Fibroblast of skin of right biceps (primary cell): Measurements from ENCODE around the gene FOXP2.

ENCODE experiments used
- DNase-seq: peaks from one replicate; pipeline ENCODE4 v3.0.0-alpha.2; 2013

The FOXP2 gene

DNA sequence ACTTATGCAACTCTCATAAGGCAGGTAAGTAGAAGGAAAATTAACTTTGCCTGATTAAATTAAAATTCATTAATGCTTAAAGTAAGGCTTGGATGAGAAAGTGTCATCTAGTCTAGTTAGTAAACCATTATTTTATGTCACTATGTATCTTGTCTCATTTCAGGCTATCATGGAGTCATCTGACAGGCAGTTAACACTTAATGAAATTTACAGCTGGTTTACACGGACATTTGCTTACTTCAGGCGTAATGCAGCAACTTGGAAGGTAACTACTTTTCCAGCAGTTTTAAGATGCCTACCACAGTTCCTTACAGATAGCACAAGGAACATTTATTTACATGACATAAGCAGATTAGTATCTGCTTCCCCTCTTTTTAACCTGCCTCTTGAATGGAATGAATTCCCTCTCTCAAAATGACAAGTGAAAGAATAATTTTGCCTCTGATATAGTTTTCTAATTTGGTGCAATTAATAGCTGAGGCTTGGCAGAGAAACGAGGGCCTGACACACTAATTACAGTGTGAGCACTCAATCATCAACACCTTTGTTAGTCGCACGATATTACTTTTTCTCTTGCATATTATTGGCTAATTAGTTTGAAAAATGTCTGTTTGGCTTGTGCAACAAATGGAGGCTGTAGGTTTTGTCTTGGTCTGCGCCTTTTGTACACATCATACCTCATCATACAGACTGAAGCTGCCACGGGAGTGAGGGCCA is 245.0 kb downstream of the FOXP2 start:
- no peak for DNase-seq

DNA sequence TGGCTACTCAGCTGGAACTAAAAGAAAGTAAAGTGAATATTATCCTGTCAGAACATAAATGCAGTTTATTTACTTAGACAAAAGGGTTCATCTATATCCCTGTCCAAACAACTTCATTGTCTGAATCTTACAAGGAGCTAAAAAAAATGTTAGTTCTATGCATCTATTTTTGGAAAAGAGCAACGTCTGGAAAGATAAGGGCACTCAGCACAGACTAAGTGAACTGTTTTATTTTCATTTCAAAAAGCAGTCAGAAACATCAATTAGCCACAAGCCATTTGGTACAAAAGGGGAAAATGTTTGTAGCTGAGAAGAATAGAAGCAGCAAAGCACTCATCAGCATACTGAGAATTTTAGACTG is 245.5 kb downstream of the FOXP2 start:
- no peak for DNase-seq

DNA sequence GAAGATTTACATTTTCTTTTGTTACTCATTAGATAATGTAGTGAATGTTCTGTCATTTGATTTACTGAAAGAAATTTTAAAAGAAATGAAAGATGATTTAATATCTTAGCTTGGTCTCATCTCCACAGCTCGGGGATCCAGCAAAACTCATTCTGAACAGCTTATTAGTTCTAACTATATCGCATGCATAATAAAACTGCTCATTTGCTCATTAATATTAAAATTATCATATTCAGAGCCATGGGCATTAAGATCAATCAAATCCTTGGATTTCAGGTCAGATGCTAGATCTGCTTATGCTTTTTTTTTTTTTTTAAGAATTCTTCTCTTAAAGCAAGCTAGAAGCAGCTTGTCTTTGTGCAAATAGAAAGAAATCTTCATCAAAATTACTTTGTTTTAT is 246.1 kb downstream of the FOXP2 start:
- no peak for DNase-seq

DNA sequence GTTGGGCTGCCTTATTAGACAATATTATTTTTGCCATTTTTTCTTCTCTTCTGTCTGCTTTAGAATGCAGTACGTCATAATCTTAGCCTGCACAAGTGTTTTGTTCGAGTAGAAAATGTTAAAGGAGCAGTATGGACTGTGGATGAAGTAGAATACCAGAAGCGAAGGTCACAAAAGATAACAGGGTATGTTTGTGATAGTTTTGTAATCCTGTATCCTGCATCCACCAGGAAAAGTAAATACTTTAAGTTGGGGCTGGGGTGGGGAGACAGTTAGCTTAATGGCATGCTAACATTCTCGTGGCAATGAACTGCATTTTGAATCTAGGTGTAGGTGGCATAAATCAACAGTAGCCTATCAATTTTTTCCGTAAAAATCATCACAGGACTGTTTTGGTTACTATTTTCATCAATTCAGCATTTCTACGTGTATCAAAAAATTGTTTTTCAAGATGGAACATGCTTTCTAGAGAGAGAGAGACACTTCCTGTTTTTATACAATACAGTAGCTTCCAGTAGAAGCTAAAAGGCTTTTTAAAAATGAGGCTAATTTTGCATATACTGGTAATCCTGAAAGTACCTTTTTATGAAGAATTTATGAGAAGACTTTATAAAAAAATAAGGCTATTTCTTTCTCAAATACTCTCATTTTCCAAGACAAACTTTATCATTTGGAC is 247.5 kb downstream of the FOXP2 start:
- DNase-seq = no peak

DNA sequence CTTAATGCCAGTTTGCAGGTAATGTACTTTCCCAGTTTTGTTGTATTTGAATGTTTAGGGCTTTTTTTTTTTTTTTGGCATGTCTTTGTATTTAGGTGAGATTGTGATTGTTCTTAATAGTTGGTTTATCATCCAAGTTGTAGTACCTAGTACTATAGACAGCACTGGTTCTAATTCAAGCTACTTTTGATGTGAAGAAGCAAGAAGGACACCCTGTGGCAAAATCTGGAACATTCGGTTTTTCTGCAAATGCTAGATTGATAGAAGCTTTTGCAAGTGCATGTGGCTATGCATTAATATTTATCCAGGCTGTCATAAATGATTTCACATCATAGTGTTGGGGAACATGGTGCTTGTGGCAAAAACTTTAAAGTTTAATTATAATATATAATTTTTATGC is 248.9 kb downstream of the FOXP2 start:
- DNase-seq = peak; percentile 25

DNA sequence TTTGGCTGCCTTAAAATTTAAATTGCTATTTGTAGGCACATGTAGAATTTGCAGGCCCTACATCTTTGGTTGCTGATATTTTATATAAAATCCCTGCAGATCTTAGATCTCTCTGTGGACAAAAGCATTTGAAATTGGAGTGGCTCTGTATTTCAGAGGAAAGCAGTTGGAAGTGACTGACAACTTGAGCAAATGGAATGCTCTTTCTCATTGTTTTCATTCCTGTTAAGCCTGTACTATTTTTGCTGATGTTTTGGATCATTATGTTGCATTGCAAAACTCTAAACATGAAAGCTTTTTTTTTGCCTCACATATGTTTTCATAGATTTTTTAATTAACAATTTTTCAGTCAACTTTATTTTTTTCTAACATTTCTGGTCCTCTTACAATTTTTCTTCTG is 256.1 kb downstream of the FOXP2 start:
- peak; percentile 8 for DNase-seq

DNA sequence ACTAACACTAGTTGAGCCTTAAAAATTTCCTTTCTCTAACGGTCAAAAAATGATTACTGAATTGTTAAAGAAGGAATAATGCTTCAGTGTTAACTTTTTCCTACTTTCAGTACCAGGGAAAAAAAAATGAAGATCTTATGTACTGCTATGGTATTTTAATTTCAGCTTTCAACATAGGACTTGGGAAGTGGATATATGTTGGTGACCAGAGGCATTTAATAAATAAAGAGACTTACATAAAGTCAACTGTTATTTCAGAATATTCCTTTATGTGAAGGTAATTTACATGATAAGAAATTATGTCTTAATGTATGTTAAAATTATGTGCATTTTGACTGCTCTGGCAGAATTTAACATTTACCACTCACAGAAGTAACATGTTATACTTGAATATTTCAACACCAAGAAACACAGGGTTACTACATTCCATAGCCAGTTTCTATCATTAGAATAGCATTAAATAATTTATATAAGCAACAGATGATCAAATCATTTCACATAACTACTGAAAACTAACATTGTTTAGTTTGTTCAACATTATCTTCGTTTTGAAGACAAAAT is 257.0 kb downstream of the FOXP2 start:
- no peak for DNase-seq

DNA sequence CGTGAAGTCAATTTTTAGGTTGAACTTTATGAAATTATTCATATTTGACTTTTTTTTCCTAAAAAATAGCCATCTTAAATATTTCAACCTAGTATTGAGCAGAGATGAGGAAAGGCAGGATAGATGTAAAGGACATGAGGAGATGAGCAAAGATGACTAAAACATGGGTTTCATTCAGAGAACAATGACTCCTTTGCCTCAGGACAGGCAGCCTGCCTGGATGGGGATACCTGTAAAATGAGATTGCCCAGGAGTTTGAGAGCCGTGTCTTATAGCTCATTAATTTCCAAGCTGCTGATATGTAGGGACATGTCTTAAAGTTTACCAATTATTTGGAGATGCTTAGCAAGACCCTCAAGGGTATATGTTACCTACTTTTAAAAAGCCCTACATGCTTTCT is 263.5 kb downstream of the FOXP2 start:
- DNase-seq = no peak

DNA sequence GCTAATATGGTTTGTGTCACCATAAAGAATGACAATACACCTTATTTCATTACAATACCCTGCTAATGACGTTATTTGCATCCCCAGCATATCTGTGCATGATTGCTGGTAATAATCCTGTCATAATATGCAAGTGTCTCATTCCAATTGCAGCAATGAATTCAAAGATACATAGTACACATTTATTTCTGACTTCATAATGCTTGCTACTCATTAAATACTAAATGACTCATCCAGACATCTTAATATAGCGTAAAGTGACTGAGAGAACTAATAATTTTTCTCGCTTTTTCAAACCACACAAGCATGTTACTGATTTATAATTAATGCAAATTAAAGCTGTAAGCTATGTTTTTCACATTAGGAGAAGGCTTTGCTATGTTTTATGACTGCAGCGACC is 272.6 kb downstream of the FOXP2 start:
- no peak for DNase-seq

DNA sequence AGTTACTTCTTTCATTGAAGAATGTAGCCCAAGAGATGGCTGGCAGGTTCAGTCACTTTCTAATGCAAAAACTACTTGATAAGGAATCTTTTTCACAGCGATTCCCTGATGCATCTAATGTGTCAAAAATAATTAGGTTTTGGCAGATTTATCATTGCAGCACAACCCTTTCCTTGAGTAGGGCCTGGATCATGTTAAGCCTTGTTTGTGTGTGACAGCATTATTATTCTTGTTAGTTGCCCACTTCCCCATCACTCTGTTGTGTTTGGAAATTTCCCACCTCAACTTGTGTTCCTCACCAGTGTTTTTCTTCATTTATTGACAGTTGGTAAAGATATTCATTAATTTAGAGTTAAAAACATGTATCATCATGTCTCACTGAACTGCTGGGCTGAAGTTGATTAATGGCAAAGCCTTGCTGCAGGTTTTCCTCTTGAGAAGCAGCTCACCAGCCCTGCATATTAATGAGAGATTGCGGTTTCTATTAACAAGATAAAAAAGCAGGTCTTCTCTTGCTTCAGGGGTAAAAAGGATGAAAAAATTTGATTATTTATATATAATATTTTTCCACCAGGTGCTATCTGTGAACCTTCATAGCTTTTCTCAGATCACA is 273.9 kb downstream of the FOXP2 start:
- no peak for DNase-seq

DNA sequence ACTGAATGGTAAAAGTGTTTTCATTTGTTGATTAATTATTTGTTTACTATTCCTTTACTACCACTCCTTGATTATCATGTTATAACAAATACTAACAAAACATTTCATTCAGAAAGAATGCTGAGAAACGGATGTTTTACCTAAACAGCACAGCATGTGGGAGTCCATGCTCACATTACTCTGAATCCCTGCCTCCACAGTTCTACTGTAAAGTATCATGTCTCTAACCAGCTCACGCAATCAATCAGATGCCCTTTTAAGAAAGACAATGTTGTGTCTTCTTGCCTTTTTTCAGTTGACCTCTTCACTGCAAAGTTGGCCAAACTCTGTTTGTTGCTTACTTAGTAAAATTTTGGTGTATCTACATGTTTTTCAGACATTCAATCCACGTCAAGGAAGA is 274.8 kb downstream of the FOXP2 start:
- no peak for DNase-seq

DNA sequence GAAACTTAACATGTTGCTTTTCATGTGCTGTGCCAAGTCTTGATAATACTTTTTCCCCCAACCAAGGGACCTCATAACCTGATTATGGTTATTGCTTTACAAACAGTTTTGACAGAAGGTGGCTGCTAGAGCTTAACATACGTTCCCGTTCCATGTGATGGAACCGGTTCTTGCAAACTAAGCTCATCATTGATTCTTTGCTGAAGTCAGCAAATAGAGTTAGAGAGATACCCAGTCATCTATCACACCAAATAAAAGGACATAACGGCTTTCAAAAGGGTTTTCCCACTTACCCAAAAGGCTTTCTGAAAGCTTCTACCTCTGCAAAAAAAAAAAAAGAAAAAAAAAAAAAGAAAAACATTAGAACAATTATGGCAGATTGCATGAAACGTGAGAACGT is 277.0 kb downstream of the FOXP2 start:
- DNase-seq = no peak

DNA sequence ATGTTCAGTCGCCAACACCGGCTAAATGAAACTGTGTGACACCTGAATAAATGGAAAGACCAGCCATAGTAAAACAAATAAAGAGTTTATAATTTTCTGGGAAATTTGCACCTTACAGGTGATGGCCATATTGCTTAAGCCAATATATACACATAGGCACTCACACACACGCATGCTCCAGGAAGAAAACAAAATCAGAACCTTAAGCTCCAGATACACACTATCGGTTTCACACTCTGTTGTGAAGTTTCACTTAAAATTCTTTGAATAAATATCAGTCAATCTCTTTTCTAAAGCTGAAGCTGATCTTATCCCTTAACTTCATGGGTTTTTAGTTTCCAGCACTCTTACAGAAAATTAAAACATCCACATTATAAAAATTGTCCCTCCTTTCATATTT is 280.6 kb downstream of the FOXP2 start:
- no peak for DNase-seq

DNA sequence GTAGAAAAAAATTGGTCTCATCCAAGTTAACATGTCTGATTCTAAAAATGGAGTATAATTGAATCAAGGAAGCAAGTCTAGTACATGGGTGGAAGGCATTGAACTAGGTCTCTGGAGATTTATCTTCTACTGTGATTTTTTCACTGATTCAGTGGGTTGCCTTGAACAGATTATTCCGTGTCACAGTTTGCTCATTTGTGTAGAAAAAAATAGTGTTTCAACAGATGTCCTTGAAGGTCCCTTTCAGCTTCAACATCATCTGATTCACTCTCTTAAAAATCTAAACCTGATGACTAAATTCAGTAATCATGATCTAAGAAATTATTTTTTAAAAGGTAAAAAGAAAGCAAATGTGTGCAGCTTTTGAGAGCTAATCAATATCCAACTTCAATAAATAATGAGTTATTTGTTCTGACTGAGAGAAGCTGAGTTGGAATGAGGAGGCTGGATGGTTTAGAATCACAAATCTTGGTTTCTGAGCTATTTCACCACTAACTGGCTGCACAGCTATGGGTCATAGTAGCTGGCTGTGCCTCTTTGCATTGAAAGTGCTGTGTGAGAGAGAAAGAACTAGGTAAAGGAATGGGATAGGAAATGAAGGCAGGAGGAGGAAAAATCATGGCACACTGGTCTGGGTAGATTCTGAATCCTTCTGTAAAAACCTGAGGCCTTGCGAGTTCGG is 285.8 kb downstream of the FOXP2 start:
- DNase-seq = no peak

DNA sequence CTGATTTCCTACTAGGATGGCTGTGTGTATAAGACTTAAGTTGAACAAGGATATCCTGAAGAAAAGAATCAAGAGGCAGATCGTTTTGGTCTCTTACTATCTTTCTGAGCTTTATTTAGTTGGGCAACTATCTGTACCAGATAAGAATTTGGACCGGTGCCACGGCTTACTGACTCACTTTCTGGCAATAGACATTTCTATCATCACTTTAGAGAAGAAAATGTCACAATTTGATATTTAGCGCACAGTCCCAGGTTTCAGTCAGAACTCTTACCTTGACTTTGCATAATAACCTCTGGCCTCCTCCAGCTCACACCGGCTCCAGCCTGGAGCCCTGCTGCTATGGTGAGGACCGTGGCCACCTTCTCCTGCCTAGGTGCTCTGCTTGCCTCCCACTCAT is 289.1 kb downstream of the FOXP2 start:
- DNase-seq = peak; percentile 31

DNA sequence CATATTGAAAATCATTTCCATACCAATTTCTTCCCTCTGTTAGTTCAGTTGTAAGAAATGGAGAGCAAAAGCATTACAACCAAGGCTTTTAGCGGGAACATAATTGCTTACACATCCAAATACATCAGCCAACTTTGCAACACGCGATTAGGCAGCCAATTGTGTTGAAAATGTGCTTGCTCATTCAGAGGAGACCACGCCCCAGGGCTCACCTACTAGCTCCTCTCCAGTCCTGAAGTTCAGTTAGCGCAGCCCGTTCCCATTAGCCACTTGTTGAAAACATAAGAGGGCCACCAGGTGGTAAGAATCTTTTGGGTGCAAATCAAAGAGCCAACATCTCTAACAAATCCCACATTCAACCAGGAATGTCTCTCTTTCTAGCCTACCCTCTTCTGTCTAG is 294.0 kb downstream of the FOXP2 start:
- no peak for DNase-seq

DNA sequence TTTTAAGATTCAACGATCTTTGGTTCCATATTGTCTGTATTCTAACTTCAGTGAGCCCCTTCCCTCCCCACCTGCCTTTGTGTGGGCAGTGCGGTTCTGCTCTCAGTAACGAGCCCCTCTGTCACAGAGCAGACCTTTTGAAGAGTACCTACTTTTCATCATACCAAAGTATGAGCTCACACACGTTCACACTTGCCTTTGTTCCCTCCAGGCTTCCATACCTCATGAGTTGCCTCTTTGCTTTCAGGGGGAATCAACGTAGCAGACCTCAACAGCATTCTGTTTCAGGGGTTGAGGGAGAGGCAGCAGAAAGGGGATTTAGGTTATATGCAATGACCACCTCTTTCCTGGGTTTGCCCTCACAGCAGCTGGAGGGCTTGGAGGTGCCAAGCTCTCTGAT is 295.9 kb downstream of the FOXP2 start:
- no peak for DNase-seq

DNA sequence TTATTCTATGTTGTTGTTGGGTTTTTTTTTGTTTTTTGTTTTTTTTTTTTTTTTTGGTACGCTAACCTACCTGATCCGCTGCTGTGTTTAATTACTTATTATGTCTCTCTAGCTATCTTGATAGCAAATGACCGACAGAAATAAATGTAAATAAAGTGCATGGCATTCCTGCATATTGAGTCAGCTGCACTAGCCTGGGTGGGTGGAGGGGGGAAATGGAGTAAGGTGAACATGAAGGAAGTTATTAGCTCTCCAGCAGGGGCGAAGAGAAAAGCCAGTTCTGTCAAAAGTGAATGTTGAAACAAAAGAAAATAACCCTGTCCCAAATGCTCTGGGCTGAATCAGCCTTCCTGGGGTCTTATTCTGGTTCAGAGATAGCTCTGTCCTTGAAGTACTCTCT is 296.6 kb downstream of the FOXP2 start:
- peak; percentile 6 for DNase-seq

DNA sequence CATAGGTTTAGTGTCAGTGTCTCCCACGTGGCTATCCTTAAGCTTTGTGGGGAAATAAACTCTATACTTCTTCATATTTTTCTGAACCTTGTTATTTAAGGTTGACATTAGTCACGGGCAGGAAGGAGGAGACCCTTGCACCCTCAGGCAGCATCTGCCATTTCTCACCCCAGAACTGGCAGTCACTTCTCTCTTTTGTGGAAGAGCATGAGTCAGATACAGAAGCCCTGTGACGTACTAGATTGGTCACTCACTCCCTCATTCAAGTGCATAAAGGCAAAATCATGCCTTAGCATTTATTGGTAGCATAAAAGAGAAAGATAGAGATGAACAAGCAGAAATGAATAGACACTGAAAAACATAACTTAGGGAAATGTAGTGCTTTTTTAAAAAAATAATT is 301.3 kb downstream of the FOXP2 start:
- DNase-seq = no peak

DNA sequence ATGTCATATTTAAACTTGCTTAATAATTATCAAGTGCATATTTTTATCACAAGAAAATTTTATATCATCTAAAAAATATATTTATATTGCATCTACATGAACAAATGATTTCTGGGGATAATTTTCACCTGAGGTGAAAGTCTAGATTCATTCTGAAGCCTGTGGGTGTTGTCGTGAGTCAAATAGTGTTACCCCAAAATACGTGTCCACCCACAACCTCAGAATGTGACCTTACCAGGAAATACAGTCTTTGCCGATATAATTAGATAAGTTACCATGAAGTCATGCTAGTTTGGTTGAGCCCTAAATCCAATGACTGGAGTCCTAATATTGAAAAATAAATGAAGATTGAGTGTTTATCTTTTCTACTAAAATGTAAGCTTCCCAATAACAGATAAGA is 304.2 kb downstream of the FOXP2 start:
- DNase-seq = no peak

DNA sequence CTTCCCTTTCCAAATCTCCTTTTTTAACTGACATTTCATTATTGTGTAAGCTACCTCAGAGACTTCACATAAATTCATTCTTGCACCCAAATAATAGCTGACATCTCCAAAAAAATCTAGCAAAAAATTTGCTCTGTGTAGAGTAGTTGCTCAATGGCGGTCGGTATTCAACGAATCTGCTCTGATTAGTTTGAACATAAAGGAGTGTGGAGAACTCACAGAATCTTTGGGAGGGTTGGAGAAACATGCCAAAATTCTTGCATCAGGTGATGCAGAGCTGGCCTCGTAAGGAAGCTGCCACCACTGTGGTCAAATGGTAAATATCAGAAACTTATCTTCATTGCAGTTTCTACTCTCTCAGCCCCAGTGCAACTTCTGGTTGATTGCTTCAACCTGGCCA is 306.1 kb downstream of the FOXP2 start:
- DNase-seq = peak; percentile 30

DNA sequence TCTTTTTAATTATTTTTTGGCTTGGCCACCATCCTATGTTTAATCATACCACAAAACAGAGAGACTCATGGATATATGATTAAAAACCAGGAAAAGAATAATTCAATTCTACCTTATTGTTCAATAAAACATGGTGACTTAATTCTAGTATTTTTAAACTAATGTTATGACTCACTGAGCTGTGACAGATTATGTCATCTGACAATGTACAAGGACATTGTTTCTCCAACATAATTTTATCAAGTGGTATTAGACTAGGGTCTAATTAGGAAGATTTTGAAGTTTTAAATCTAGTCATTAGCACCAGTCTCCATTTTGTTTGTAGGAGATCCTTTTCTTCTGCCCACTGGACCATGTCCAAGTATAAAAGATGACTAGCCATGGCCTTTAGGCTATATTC is 307.9 kb downstream of the FOXP2 start:
- DNase-seq = no peak

DNA sequence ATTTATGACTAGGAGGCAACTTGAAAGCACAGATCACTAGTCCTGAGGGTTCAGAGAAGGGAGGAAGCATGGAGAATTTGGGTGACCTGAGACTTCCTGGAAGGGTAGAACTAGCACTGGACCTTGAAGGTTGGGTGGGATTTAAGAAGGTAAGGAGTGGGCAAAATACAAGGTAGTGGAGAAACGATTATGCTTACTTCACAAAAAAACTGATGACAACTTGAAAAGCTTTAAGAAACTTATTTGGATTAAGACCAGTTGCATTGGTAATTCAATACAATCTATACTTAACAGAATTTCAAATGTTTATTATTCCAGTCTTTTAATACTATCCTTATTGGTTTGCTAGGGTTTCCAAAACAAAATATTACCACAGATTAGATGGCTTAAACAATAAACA is 308.7 kb downstream of the FOXP2 start:
- DNase-seq = no peak

DNA sequence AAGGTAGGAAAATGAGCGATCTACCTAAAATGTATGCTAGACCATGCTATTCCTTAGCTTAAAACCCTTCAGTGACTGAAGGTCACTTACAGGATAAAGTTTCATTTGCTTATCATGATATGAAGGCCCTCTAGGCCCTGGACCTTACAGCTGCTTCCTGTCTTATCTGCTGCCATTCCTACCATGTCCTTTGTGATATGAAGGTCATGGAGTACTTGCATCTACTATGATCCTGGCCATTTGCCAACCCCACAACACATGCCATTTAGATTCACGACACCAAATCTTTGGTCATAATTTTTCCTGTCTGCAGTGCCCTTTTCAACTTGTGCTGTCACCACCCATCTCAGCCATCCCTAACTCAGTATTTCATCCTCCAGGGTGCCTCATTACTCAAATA is 325.5 kb downstream of the FOXP2 start:
- no peak for DNase-seq
